ENCODE measurements around the gene IZUMO4.
"Not testable (repeated sequence)": the region's sequence is repeated elsewhere in the genome, so short reads cannot be mapped to it uniquely, and the experiment has no call there.

Gene IZUMO4

GRCh38 chr19:2129022-2129421 lies 32.3 kb downstream of the IZUMO4 start:
- H3K4me2 ChIP-seq (ENCODE audit: low read depth, low read length, poor library complexity, severe bottlenecking): no peak overlapping the region
- no peak overlapping the region for H3K9ac ChIP-seq (ENCODE audit: low read depth, low read length, poor library complexity, severe bottlenecking)
- H3K4me3 ChIP-seq (ENCODE audit: low read length, poor library complexity, severe bottlenecking): no peak overlapping the region
- no peaks in the 10 kb centered on the region for H4K20me1 ChIP-seq (ENCODE audit: insufficient read depth, low read length, poor library complexity, severe bottlenecking)
- H3K36me3 ChIP-seq (ENCODE audit: insufficient read depth, low read length): peaks cover 51% of the 10 kb centered on the region; the same call in 1 of the 2 replicates
- H3K9me2 ChIP-seq (replicated peaks; ENCODE audit: low read depth, low read length): no peaks in the 10 kb centered on the region
- H3K4me1 ChIP-seq (ENCODE audit: insufficient read depth, low read length, poor library complexity, severe bottlenecking): no peaks in the 10 kb centered on the region
- H3F3A ChIP-seq (ENCODE audit: low read depth): no peaks in the 10 kb centered on the region
- H3K79me2 ChIP-seq (ENCODE audit: insufficient read depth, low read length): no peaks in the 10 kb centered on the region
- TF ChIP-seq EZH2phosphoT487 (IDR thresholded peaks at IDR 0.05; ENCODE audit: borderline replicate concordance) (no peak), CTCF (conservative IDR thresholded peaks at IDR 0.05; ENCODE audit: low read length) (no peak)
- H3K9me3 ChIP-seq (ENCODE audit: insufficient read depth, low read depth, low read length): no peaks in the 10 kb centered on the region
- H3K27me3 ChIP-seq (ENCODE audit: insufficient read depth, low read length, poor library complexity, severe bottlenecking): no peaks in the 10 kb centered on the region
- no peak overlapping the region for H2AFZ ChIP-seq (ENCODE audit: low read length)

- H3K9me3 ChIP-seq (ENCODE audit: insufficient read depth, low read depth, low read length): no peaks in the 10 kb centered on the region
- H2AFZ ChIP-seq (ENCODE audit: low read length): no peak overlapping the region
- no peaks in the 10 kb centered on the region for H3K4me1 ChIP-seq (ENCODE audit: insufficient read depth, low read length, poor library complexity, severe bottlenecking)
- H3F3A ChIP-seq (ENCODE audit: low read depth): no peaks in the 10 kb centered on the region
- H3K9ac ChIP-seq (ENCODE audit: low read depth, low read length, poor library complexity, severe bottlenecking): no peak overlapping the region
- H4K20me1 ChIP-seq (ENCODE audit: insufficient read depth, low read length, poor library complexity, severe bottlenecking): no peaks in the 10 kb centered on the region
- H3K36me3 ChIP-seq (ENCODE audit: insufficient read depth, low read length): peaks cover 50% of the 10 kb centered on the region; the same call in 1 of the 2 replicates
- TF ChIP-seq CTCF (conservative IDR thresholded peaks at IDR 0.05; ENCODE audit: low read length): no peak
- no peak for TF ChIP-seq EZH2phosphoT487 (IDR thresholded peaks at IDR 0.05; ENCODE audit: borderline replicate concordance)
- no peaks in the 10 kb centered on the region for H3K79me2 ChIP-seq (ENCODE audit: insufficient read depth, low read length)
- H3K4me3 ChIP-seq (ENCODE audit: low read length, poor library complexity, severe bottlenecking): no peak overlapping the region
- no peak overlapping the region for H3K4me2 ChIP-seq (ENCODE audit: low read depth, low read length, poor library complexity, severe bottlenecking)
- no peaks in the 10 kb centered on the region for H3K9me2 ChIP-seq (replicated peaks; ENCODE audit: low read depth, low read length)
- no peaks in the 10 kb centered on the region for H3K27me3 ChIP-seq (ENCODE audit: insufficient read depth, low read length, poor library complexity, severe bottlenecking)
These were observed 32.8 kb downstream of the IZUMO4 start for GRCh38 chr19:2129486-2129885.

- no peak overlapping the region for H3K4me2 ChIP-seq (ENCODE audit: low read depth, low read length, poor library complexity, severe bottlenecking)
- H3K79me2 ChIP-seq (ENCODE audit: insufficient read depth, low read length): no peaks in the 10 kb centered on the region
- no peak overlapping the region for H3K4me3 ChIP-seq (ENCODE audit: low read length, poor library complexity, severe bottlenecking)
- no peaks in the 10 kb centered on the region for H3K27me3 ChIP-seq (ENCODE audit: insufficient read depth, low read length, poor library complexity, severe bottlenecking)
- TF ChIP-seq EZH2phosphoT487 (IDR thresholded peaks at IDR 0.05; ENCODE audit: borderline replicate concordance): no peak
- TF ChIP-seq CTCF (conservative IDR thresholded peaks at IDR 0.05; ENCODE audit: low read length): no peak
- H3F3A ChIP-seq (ENCODE audit: low read depth): no peaks in the 10 kb centered on the region
- H3K36me3 ChIP-seq (ENCODE audit: insufficient read depth, low read length): peaks cover 50% of the 10 kb centered on the region; the same call in 1 of the 2 replicates
- no peaks in the 10 kb centered on the region for H3K9me3 ChIP-seq (ENCODE audit: insufficient read depth, low read depth, low read length)
- H3K4me1 ChIP-seq (ENCODE audit: insufficient read depth, low read length, poor library complexity, severe bottlenecking): no peaks in the 10 kb centered on the region
- no peak overlapping the region for H2AFZ ChIP-seq (ENCODE audit: low read length)
- no peaks in the 10 kb centered on the region for H4K20me1 ChIP-seq (ENCODE audit: insufficient read depth, low read length, poor library complexity, severe bottlenecking)
- H3K9ac ChIP-seq (ENCODE audit: low read depth, low read length, poor library complexity, severe bottlenecking): no peak overlapping the region
- H3K9me2 ChIP-seq (replicated peaks; ENCODE audit: low read depth, low read length): no peaks in the 10 kb centered on the region
These were observed 33.4 kb downstream of the IZUMO4 start for GRCh38 chr19:2129892-2130770.

- not testable (repeated sequence) for H3K9me3 ChIP-seq (ENCODE audit: insufficient read depth, low read depth, low read length); H3K4me1 ChIP-seq (ENCODE audit: insufficient read depth, low read length, poor library complexity, severe bottlenecking); H2AFZ ChIP-seq (ENCODE audit: low read length); H3K9me2 ChIP-seq (replicated peaks; ENCODE audit: low read depth, low read length); H3F3A ChIP-seq (ENCODE audit: low read depth); H3K4me2 ChIP-seq (ENCODE audit: low read depth, low read length, poor library complexity, severe bottlenecking); H3K9ac ChIP-seq (ENCODE audit: low read depth, low read length, poor library complexity, severe bottlenecking); H3K79me2 ChIP-seq (ENCODE audit: insufficient read depth, low read length); H3K4me3 ChIP-seq (ENCODE audit: low read length, poor library complexity, severe bottlenecking); H3K27me3 ChIP-seq (ENCODE audit: insufficient read depth, low read length, poor library complexity, severe bottlenecking); H4K20me1 ChIP-seq (ENCODE audit: insufficient read depth, low read length, poor library complexity, severe bottlenecking)
- H3K36me3 ChIP-seq (ENCODE audit: insufficient read depth, low read length): peaks cover 57% of the 10 kb centered on the region; the same call in 1 of the 2 replicates
These were observed 34.6 kb downstream of the IZUMO4 start for GRCh38 chr19:2131012-2131975.

All from Loucy (cell line).